ENCODE results near the gene CISD2.

GRCh38 chr4:102871772-102872171, 3.0 kb downstream of the CISD2 start:
- no peak for TF ChIP-seq REST (IDR thresholded peaks at IDR 0.05; ENCODE audit: insufficient read depth in 1 of 2, low read depth in 2 of 2, low read length in 2 of 2)
- TF ChIP-seq TAF1 (IDR thresholded peaks at IDR 0.05; ENCODE audit: borderline replicate concordance, insufficient read depth, low read length): no peak

Measured in PFSK-1 (cell line).